ENCODE measurements around the gene AGAP3. TPM values are rescaled to one million over a fixed set of nuclear protein-coding genes. Genes with fewer than 3 reads are reported as not detected.

The AGAP3 gene
- total RNA-seq, 1 donor from 2014 or later = 156 TPM

- H3K4me2 ChIP-seq (ENCODE audit: low read length) = peak overlapping the region; percentile 79
- peaks cover 84% of the 10 kb centered on the region for H4K20me1 ChIP-seq (ENCODE audit: insufficient read depth, low read length)
- H3K79me2 ChIP-seq (ENCODE audit: insufficient read depth, low read length) = peaks cover 73% of the 10 kb centered on the region
- no peaks in the 10 kb centered on the region for H3K36me3 ChIP-seq (ENCODE audit: insufficient read depth, low read length)
- peaks cover 30% of the 10 kb centered on the region for H3K4me1 ChIP-seq (ENCODE audit: insufficient read depth, low read length)
- H3K27ac ChIP-seq (ENCODE audit: low read depth, low read length) = peak overlapping the region; percentile 80
- H3K9ac ChIP-seq (ENCODE audit: low read length) = peak overlapping the region; percentile 65
- no peaks in the 10 kb centered on the region for H3K27me3 Mint-ChIP-seq (ENCODE audit: low read depth, unreplicated experiment)
- no peaks in the 10 kb centered on the region for H3K9me3 Mint-ChIP-seq (ENCODE audit: unreplicated experiment)
- DNase-seq (ENCODE audit: low read depth) (no peak), FAIRE-seq (no peak)
- peaks cover 33% of the 10 kb centered on the region for H3K4me1 Mint-ChIP-seq (ENCODE audit: low read depth, unreplicated experiment)
- peak overlapping the region; percentile 24 for H2AFZ ChIP-seq (ENCODE audit: low read depth, low read length)
- peaks cover 11% of the 10 kb centered on the region for H3K36me3 Mint-ChIP-seq (ENCODE audit: low read depth, unreplicated experiment)
- no peak for TF ChIP-seq EZH2 (IDR thresholded peaks at IDR 0.05; ENCODE audit: insufficient read depth, low read length)
- TF ChIP-seq, protein P1, sequence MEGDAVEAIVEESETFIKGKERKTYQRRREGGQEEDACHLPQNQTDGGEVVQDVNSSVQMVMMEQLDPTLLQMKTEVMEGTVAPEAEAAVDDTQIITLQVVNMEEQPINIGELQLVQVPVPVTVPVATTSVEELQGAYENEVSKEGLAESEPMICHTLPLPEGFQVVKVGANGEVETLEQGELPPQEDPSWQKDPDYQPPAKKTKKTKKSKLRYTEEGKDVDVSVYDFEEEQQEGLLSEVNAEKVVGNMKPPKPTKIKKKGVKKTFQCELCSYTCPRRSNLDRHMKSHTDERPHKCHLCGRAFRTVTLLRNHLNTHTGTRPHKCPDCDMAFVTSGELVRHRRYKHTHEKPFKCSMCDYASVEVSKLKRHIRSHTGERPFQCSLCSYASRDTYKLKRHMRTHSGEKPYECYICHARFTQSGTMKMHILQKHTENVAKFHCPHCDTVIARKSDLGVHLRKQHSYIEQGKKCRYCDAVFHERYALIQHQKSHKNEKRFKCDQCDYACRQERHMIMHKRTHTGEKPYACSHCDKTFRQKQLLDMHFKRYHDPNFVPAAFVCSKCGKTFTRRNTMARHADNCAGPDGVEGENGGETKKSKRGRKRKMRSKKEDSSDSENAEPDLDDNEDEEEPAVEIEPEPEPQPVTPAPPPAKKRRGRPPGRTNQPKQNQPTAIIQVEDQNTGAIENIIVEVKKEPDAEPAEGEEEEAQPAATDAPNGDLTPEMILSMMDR (IDR thresholded peaks at IDR 0.05; ENCODE audit: insufficient read depth, low read depth, low read length) = no peak
- H3K9me3 ChIP-seq (ENCODE audit: insufficient read depth, low read depth, low read length) = no peaks in the 10 kb centered on the region
- H3K4me3 Mint-ChIP-seq (ENCODE audit: unreplicated experiment) = peak overlapping the region; percentile 84
- peak overlapping the region; percentile 97 for H3K27ac Mint-ChIP-seq (ENCODE audit: unreplicated experiment)
- peak overlapping the region; percentile 45 for H3K4me3 ChIP-seq (ENCODE audit: insufficient read depth, low read depth, low read length)
- H3K27me3 ChIP-seq (ENCODE audit: insufficient read depth, low read length) = no peaks in the 10 kb centered on the region
Observed at GRCh38 chr7:151114151-151115090, 28.1 kb downstream of the AGAP3 start.

GRCh38 chr7:151115121-151115835, 29.0 kb downstream of the AGAP3 start:
- peak overlapping the region; percentile 81 for H3K27ac Mint-ChIP-seq (ENCODE audit: unreplicated experiment)
- H3K4me1 ChIP-seq (ENCODE audit: insufficient read depth, low read length) = peaks cover 30% of the 10 kb centered on the region
- TF ChIP-seq, protein P1 (IDR thresholded peaks at IDR 0.05; ENCODE audit: insufficient read depth, low read depth, low read length) = no peak
- no peak for TF ChIP-seq EZH2 (IDR thresholded peaks at IDR 0.05; ENCODE audit: insufficient read depth, low read length)
- H3K4me2 ChIP-seq (ENCODE audit: low read length) = peak overlapping the region; percentile 79
- peak overlapping the region; percentile 5 for H3K9ac ChIP-seq (ENCODE audit: low read length)
- no peaks in the 10 kb centered on the region for H3K9me3 ChIP-seq (ENCODE audit: insufficient read depth, low read depth, low read length)
- H2AFZ ChIP-seq (ENCODE audit: low read depth, low read length) = no peak overlapping the region
- no peak for FAIRE-seq
- peaks cover 32% of the 10 kb centered on the region for H3K4me1 Mint-ChIP-seq (ENCODE audit: low read depth, unreplicated experiment)
- peak overlapping the region; percentile 86 for H3K4me3 Mint-ChIP-seq (ENCODE audit: unreplicated experiment)
- peak overlapping the region; percentile 44 for H3K4me3 ChIP-seq (ENCODE audit: insufficient read depth, low read depth, low read length)
- DNase-seq (ENCODE audit: low read depth) = no peak
- H4K20me1 ChIP-seq (ENCODE audit: insufficient read depth, low read length) = peaks cover 79% of the 10 kb centered on the region
- H3K27me3 Mint-ChIP-seq (ENCODE audit: low read depth, unreplicated experiment) = no peaks in the 10 kb centered on the region
- no peaks in the 10 kb centered on the region for H3K27me3 ChIP-seq (ENCODE audit: insufficient read depth, low read length)
- peaks cover 65% of the 10 kb centered on the region for H3K79me2 ChIP-seq (ENCODE audit: insufficient read depth, low read length)
- peaks cover 12% of the 10 kb centered on the region for H3K36me3 Mint-ChIP-seq (ENCODE audit: low read depth, unreplicated experiment)
- no peaks in the 10 kb centered on the region for H3K9me3 Mint-ChIP-seq (ENCODE audit: unreplicated experiment)
- no peak overlapping the region for H3K27ac ChIP-seq (ENCODE audit: low read depth, low read length)
- no peaks in the 10 kb centered on the region for H3K36me3 ChIP-seq (ENCODE audit: insufficient read depth, low read length)

Measured in astrocyte (in vitro differentiated cells and primary cell).